ENCODE results near the gene CCDC57.

Gene CCDC57

DNA sequence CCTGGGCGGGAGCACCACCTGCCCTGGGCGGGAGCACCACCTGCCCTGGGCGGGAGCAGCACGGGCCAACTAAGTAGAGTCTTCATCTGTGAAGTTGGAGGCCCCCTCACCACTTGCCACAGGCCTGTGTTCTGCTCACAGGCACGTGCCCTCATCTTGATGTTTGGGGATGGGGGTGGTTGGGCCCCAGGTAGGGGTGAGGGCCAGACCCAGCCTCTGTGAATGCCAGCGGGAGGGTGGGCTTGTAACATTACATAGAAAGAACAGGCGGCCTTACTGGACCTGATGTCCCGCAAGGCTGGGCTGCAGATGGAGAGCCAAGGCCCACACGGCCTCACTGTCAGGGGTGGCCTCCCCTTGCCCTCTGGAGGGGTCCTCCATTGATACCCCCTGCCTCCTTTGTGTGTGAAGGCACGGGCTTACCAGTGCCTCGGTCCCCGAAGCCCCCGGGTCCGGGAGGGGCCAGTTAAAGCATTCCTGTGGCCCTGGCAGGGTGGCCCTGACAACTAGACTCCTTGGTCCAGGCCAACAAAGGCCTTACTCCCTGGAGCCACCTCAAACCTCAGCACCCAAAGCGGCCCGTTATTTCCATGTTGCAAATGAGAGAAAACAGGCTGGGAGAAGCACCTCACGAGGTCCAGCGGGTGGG is 15.1 kb upstream of the CCDC57 start:
- Histone ChIP-seq H2AK5ac (ENCODE audit: low read length, severe bottlenecking) (peak overlapping the region; percentile 31), H3K18ac (ENCODE audit: low read depth in 1 of 2, low read length in 2 of 2) (peak overlapping the region; percentile 95 to 98), H2BK5ac (ENCODE audit: low read depth, low read length, poor library complexity, severe bottlenecking) (no peak overlapping the region), H3K27me3 (ENCODE audit: control insufficient read depth in 1 of 2, insufficient read depth in 1 of 2, low read length in 2 of 2) (no peaks in the 10 kb centered on the region), H3K4me2 (ENCODE audit: low read length, poor library complexity, severe bottlenecking) (peak overlapping the region; percentile 61), H2BK15ac (ENCODE audit: low read depth, poor library complexity, severe bottlenecking) (peak overlapping the region; percentile 95), H3K14ac (ENCODE audit: low read length in 2 of 2) (peak overlapping the region in 1 of 2 experiments; percentile 15), H3K9ac (ENCODE audit: low read length) (no peak overlapping the region), H4K91ac (ENCODE audit: low read length) (peak overlapping the region; percentile 99), H3K9me3 (ENCODE audit: control insufficient read depth, low read length) (no peaks in the 10 kb centered on the region), H2AFZ (ENCODE audit: low read depth, low read length) (no peak overlapping the region), H3K4me3 (ENCODE audit: insufficient read depth in 1 of 2, low read depth in 1 of 2, low read length in 2 of 2) (peak overlapping the region in 1 of 2 experiments; percentile 66), H3K4ac (ENCODE audit: low read depth in 1 of 2, low read length in 2 of 2) (peak overlapping the region; percentile 92 to 99), H3K36me3 (ENCODE audit: control insufficient read depth in 1 of 2, insufficient read depth in 2 of 2, low read depth in 1 of 2, low read length in 2 of 2) (no peaks in the 10 kb centered on the region), H2BK12ac (ENCODE audit: low read length in 2 of 2) (peak overlapping the region; percentile 49 to 82), H3K23ac (ENCODE audit: low read length in 2 of 2) (no peak overlapping the region), H2BK120ac (ENCODE audit: low read depth, low read length) (peak overlapping the region; percentile 90), H3K27ac (ENCODE audit: low read length, poor library complexity, severe bottlenecking) (no peak overlapping the region), H4K8ac (ENCODE audit: low read length) (peak overlapping the region; percentile 99), H3K79me1 (replicated peaks; ENCODE audit: low read length, poor library complexity, severe bottlenecking) (no peaks in the 10 kb centered on the region), H3K4me1 (ENCODE audit: control insufficient read depth, insufficient read depth, low read depth, low read length) (peaks cover 60% of the 10 kb centered on the region)
- DNase-seq: peak; percentile 14
- WGBS: 86% methylated on average over 17 of the region's 18 CpGs

DNA sequence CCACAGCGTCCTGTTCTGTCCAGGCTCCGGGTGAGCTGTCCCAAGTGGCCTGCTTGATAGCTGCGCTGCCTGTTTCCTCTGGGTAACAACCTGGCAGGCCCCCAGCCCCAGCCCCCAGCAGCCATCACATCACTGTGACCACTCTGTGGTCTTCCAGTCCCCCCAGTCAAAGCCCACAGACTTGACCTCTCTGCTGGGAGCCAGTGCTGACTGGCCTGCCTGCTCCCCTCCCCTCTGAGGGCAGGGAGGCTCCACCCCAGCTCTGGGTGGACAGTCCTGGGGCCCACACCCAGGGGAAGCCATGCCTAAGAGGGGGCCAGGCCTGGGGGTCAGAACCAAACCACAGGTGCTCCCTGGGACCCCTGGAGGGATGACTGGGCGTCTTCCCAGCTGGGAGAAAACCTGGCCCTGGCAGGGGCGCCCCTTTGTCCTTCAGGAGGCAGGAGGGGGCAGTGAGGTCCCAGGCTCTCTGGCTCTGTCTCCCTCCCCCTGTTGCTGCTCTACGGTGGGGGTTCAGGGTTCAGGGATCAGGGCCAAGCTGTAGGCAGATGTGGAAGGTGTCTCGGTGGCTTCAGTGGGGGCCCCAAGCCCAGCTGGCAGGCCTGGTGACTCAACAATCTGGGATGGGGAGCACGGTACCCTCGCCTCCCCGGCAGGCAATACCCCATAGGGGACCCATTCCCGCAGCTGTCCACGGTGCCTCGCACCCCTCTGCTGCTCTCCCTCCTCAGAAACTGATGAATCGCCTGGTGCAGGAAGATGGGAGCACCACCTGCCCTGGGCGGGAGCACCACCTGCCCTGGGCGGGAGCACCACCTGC is 14.4 kb upstream of the CCDC57 start:
- no peak overlapping the region for H3K27ac ChIP-seq (ENCODE audit: low read length, poor library complexity, severe bottlenecking)
- H2AFZ ChIP-seq (ENCODE audit: low read depth, low read length): no peak overlapping the region
- H3K9ac ChIP-seq (ENCODE audit: low read length): no peak overlapping the region
- H2BK5ac ChIP-seq (ENCODE audit: low read depth, low read length, poor library complexity, severe bottlenecking): no peak overlapping the region
- peaks cover 54% of the 10 kb centered on the region for H3K4me1 ChIP-seq (ENCODE audit: control insufficient read depth, insufficient read depth, low read depth, low read length)
- H3K9me3 ChIP-seq (ENCODE audit: control insufficient read depth, low read length): no peaks in the 10 kb centered on the region
- H2BK15ac ChIP-seq (ENCODE audit: low read depth, poor library complexity, severe bottlenecking): peak overlapping the region; percentile 77
- H2AK5ac ChIP-seq (ENCODE audit: low read length, severe bottlenecking): peak overlapping the region; percentile 23
- H3K4ac ChIP-seq (ENCODE audit: low read depth in 1 of 2, low read length in 2 of 2): no peak overlapping the region
- H3K79me1 ChIP-seq (replicated peaks; ENCODE audit: low read length, poor library complexity, severe bottlenecking): no peaks in the 10 kb centered on the region
- H3K14ac ChIP-seq (ENCODE audit: low read length in 2 of 2): peak overlapping the region in 1 of 2 experiments; percentile 35
- no peaks in the 10 kb centered on the region for H3K36me3 ChIP-seq (ENCODE audit: control insufficient read depth in 1 of 2, insufficient read depth in 2 of 2, low read depth in 1 of 2, low read length in 2 of 2)
- peak overlapping the region; percentile 31 to 48 for H3K18ac ChIP-seq (ENCODE audit: low read depth in 1 of 2, low read length in 2 of 2)
- H3K4me2 ChIP-seq (ENCODE audit: low read length, poor library complexity, severe bottlenecking): no peak overlapping the region
- 86% methylated on average over 16 of the region's 16 CpGs for WGBS
- H3K4me3 ChIP-seq (ENCODE audit: insufficient read depth in 1 of 2, low read depth in 1 of 2, low read length in 2 of 2): no peak overlapping the region
- peak overlapping the region; percentile 86 to 89 for H2BK12ac ChIP-seq (ENCODE audit: low read length in 2 of 2)
- no peak overlapping the region for H3K23ac ChIP-seq (ENCODE audit: low read length in 2 of 2)
- peak overlapping the region; percentile 40 for H4K8ac ChIP-seq (ENCODE audit: low read length)
- peak; percentile 10 for DNase-seq
- no peaks in the 10 kb centered on the region for H3K27me3 ChIP-seq (ENCODE audit: control insufficient read depth in 1 of 2, insufficient read depth in 1 of 2, low read length in 2 of 2)
- H2BK120ac ChIP-seq (ENCODE audit: low read depth, low read length): peak overlapping the region; percentile 38
- peak overlapping the region; percentile 99 for H4K91ac ChIP-seq (ENCODE audit: low read length)

DNA sequence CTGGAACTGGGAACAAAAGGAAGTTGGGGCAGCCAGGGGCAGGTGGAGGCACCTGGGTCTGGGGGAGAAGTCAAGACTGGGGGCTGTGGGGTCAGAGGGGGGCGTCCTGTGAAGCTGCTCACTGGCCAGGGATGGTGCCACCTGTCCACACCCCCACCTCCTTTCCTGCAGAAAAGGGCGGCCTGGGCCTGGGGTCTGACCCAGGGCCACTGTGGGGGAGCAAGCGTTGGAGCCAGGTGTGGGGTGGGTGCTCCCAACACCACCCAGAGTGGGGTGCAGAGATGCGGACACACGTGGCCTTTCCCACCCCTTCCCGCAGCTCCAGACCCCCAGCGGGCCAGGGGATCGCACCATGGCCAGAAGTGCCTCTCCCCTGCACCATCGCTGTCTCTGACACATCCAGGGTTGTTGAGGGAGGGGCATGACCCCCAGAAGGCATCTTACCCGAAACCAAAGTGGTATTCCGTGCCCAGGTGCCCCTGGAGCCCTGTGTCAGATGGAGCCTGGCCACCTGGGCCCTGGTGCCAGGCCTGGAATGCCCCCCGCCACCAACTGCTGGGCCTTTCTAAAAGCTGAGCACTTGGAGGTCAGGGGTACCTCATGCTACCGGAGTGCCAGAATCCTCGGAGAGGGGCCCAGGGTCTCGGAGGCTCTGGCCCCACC is 13.6 kb upstream of the CCDC57 start:
- peak overlapping the region; percentile 89 for H2BK120ac ChIP-seq (ENCODE audit: low read depth, low read length)
- peak overlapping the region in 1 of 2 experiments; percentile 35 for H3K14ac ChIP-seq (ENCODE audit: low read length in 2 of 2)
- H3K9me3 ChIP-seq (ENCODE audit: control insufficient read depth, low read length): no peaks in the 10 kb centered on the region
- peak overlapping the region; percentile 12 for H4K8ac ChIP-seq (ENCODE audit: low read length)
- H3K4ac ChIP-seq (ENCODE audit: low read depth in 1 of 2, low read length in 2 of 2): peak overlapping the region in 1 of 2 experiments; percentile 57
- peak overlapping the region; percentile 90 for H2BK15ac ChIP-seq (ENCODE audit: low read depth, poor library complexity, severe bottlenecking)
- no peak overlapping the region for H3K4me3 ChIP-seq (ENCODE audit: insufficient read depth in 1 of 2, low read depth in 1 of 2, low read length in 2 of 2)
- H3K4me1 ChIP-seq (ENCODE audit: control insufficient read depth, insufficient read depth, low read depth, low read length): peaks cover 47% of the 10 kb centered on the region
- no peak overlapping the region for H3K27ac ChIP-seq (ENCODE audit: low read length, poor library complexity, severe bottlenecking)
- peak overlapping the region in 1 of 2 experiments; percentile 48 for H3K18ac ChIP-seq (ENCODE audit: low read depth in 1 of 2, low read length in 2 of 2)
- H3K23ac ChIP-seq (ENCODE audit: low read length in 2 of 2): no peak overlapping the region
- H3K36me3 ChIP-seq (ENCODE audit: control insufficient read depth in 1 of 2, insufficient read depth in 2 of 2, low read depth in 1 of 2, low read length in 2 of 2): no peaks in the 10 kb centered on the region
- no peaks in the 10 kb centered on the region for H3K27me3 ChIP-seq (ENCODE audit: control insufficient read depth in 1 of 2, insufficient read depth in 1 of 2, low read length in 2 of 2)
- H3K4me2 ChIP-seq (ENCODE audit: low read length, poor library complexity, severe bottlenecking): no peak overlapping the region
- H3K79me1 ChIP-seq (replicated peaks; ENCODE audit: low read length, poor library complexity, severe bottlenecking): no peaks in the 10 kb centered on the region
- no peak overlapping the region for H2AFZ ChIP-seq (ENCODE audit: low read depth, low read length)
- H2AK5ac ChIP-seq (ENCODE audit: low read length, severe bottlenecking): peak overlapping the region; percentile 31
- H2BK5ac ChIP-seq (ENCODE audit: low read depth, low read length, poor library complexity, severe bottlenecking): no peak overlapping the region
- no peak for DNase-seq
- no peak overlapping the region for H3K9ac ChIP-seq (ENCODE audit: low read length)
- H2BK12ac ChIP-seq (ENCODE audit: low read length in 2 of 2): peak overlapping the region; percentile 67 to 89
- 86% methylated on average over 14 of the region's 15 CpGs for WGBS
- H4K91ac ChIP-seq (ENCODE audit: low read length): peak overlapping the region; percentile 43
